ENCODE results near the gene MFAP3L. TPM values are rescaled to one million over a fixed set of nuclear protein-coding genes. Genes with fewer than 3 reads are reported as not detected.

The MFAP3L gene
- total RNA-seq, 1 donor from 2014 or later: 2.8 TPM

DNA sequence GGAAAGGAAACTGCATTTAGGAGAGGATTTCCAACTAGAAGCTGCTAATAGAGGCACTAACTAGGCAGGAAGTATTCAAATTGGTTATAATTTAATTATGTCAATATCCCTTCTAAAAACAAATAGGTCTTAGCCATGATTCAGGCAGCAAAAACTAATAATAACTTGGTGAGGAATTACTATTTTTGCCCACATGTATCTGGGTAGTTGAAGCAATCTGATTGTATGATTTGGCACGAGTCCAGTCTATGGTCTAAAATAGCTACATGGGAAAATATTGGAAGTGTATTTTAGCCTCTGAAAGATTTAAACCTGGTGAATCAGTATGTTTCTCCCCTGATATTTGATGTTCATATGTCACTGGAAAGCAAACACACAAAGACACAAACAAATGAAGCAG, 62.2 kb downstream of the MFAP3L start:
- Mint-ChIP-seq H3K4me1 (no peaks in the 10 kb centered on the region), H3K9me3 (peaks cover 3% of the 10 kb centered on the region), H3K36me3 (ENCODE audit: low read depth) (no peaks in the 10 kb centered on the region), H3K27me3 (ENCODE audit: low read depth) (peaks cover 10% of the 10 kb centered on the region), H3K4me3 (no peak overlapping the region), H3K27ac (ENCODE audit: unreplicated experiment) (no peak overlapping the region)
- TF ChIP-seq, protein P1, sequence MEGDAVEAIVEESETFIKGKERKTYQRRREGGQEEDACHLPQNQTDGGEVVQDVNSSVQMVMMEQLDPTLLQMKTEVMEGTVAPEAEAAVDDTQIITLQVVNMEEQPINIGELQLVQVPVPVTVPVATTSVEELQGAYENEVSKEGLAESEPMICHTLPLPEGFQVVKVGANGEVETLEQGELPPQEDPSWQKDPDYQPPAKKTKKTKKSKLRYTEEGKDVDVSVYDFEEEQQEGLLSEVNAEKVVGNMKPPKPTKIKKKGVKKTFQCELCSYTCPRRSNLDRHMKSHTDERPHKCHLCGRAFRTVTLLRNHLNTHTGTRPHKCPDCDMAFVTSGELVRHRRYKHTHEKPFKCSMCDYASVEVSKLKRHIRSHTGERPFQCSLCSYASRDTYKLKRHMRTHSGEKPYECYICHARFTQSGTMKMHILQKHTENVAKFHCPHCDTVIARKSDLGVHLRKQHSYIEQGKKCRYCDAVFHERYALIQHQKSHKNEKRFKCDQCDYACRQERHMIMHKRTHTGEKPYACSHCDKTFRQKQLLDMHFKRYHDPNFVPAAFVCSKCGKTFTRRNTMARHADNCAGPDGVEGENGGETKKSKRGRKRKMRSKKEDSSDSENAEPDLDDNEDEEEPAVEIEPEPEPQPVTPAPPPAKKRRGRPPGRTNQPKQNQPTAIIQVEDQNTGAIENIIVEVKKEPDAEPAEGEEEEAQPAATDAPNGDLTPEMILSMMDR (conservative IDR thresholded peaks at IDR 0.05): no peak
- no peak for DNase-seq (ENCODE audit: low read depth, low spot score)

DNA sequence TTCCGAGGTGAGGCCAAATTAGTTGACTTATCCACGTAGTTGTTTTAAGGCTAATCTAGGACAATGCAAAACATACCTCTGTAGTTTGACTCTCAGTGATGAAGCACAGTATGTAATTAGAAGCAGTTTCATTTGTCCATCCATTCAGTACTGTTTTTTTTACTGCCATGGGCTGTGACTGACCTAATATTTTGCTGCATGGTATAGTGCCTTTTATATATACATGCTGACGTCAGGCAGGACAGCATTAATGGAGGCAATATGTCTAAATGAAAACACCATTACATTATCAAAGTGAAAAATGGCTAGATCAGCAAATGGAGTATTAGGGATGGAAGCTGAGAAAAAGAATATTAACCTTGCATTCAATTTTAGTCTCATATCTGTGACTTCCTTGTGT, 66.9 kb downstream of the MFAP3L start:
- DNase-seq (ENCODE audit: low read depth, low spot score): no peak
- Mint-ChIP-seq H3K9me3 (peaks cover 3% of the 10 kb centered on the region), H3K4me1 (peaks cover 5% of the 10 kb centered on the region)

DNA sequence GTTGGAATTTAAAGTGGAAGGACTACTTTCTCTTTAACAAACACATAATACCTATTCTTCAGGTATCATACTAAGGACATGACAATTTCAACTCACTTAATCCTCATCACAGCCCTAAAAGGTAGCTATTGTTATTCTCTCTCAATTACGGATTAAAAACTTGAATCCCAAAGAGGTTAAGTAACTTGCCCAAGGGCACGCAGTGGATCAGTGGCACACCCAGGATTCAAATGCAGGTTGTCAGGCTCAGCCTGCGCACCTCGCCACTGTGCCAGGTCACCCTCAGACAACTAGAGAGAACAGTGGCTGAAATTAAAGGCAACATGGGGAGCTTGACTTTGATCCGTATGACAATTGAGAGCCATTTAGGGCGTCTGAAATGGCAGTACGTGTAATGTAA, 67.6 kb downstream of the MFAP3L start:
- no peak overlapping the region for H3K27ac Mint-ChIP-seq (ENCODE audit: unreplicated experiment)
- H3K36me3 Mint-ChIP-seq (ENCODE audit: low read depth): no peaks in the 10 kb centered on the region
- TF ChIP-seq, protein P1 (conservative IDR thresholded peaks at IDR 0.05): no peak
- H3K4me1 Mint-ChIP-seq: peaks cover 5% of the 10 kb centered on the region
- H3K9me3 Mint-ChIP-seq: peaks cover 3% of the 10 kb centered on the region
- no peak overlapping the region for H3K4me3 Mint-ChIP-seq
- H3K27me3 Mint-ChIP-seq (ENCODE audit: low read depth): no peaks in the 10 kb centered on the region
- no peak for DNase-seq (ENCODE audit: low read depth, low spot score)

More for the DNA sequence above, 66.9 kb downstream of the MFAP3L start:
- Mint-ChIP-seq H3K36me3 (ENCODE audit: low read depth) (no peaks in the 10 kb centered on the region), H3K4me3 (no peak overlapping the region), H3K27me3 (ENCODE audit: low read depth) (no peaks in the 10 kb centered on the region), H3K27ac (ENCODE audit: unreplicated experiment) (no peak overlapping the region)
- TF ChIP-seq, protein P1 (conservative IDR thresholded peaks at IDR 0.05): no peak

DNA sequence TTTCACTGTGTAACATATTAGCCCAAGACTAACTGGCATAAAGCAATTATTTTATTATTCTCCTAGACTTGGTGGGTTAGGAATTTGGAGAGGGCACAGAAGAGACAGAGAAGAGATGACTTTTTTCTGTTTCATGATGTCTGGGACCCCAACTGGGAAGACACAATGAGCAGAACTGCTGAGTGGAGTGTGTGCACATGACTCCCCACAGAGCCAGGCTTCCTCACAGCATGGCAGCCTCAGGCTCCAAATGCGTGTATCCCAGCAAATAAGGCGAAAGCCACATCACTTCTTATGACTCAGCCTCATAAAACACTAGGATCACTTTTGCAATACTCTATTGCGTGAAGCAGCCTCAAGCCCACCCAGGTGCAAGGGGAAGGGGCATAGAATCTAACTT, 68.4 kb downstream of the MFAP3L start:
- Mint-ChIP-seq H3K4me3 (no peak overlapping the region), H3K4me1 (peaks cover 5% of the 10 kb centered on the region), H3K9me3 (peaks cover 3% of the 10 kb centered on the region), H3K36me3 (ENCODE audit: low read depth) (no peaks in the 10 kb centered on the region), H3K27ac (ENCODE audit: unreplicated experiment) (no peak overlapping the region), H3K27me3 (ENCODE audit: low read depth) (no peaks in the 10 kb centered on the region)
- DNase-seq (ENCODE audit: low read depth, low spot score): no peak
- TF ChIP-seq, protein P1 (conservative IDR thresholded peaks at IDR 0.05): no peak

DNA sequence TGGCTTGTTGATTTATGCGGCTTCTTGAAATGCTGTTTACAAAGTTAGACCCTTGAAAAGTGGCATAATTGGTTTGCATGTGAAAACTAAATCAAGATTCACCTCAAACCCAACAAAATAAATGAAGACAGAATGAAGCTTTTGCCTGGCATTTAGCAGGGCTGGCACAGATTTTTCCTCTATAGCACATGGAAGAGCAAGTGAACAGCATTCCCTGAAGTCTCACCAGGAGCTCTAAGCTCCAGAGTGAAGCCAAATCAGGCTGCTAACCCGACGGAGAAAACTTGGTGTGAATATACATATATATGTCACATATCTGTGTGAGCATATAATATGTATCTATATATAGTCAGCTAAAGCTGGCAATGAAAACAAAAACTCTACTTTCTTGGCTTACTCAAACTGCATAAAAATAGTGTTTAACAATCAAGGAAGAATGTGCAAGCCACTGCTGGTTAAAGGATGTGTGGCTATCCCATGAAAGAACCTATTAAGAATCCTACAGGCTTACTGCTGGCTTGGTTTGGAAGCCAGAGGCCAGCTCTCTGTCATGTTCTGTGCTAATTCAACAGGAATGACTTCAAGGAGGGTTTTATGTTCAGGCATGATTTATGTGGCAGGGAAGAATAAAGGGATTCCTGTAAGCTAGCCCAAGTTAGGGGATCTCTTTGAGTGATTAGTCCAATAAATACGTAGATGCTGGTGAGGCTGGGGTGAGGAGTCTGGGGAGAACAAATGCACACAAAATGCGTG, 69.9 kb downstream of the MFAP3L start:
- H3K4me3 Mint-ChIP-seq: no peak overlapping the region
- no peaks in the 10 kb centered on the region for H3K36me3 Mint-ChIP-seq (ENCODE audit: low read depth)
- H3K4me1 Mint-ChIP-seq: peaks cover 5% of the 10 kb centered on the region
- H3K27me3 Mint-ChIP-seq (ENCODE audit: low read depth): no peaks in the 10 kb centered on the region
- no peaks in the 10 kb centered on the region for H3K9me3 Mint-ChIP-seq
- TF ChIP-seq, protein P1 (conservative IDR thresholded peaks at IDR 0.05): no peak
- DNase-seq (ENCODE audit: low read depth, low spot score): no peak
- peak overlapping the region; percentile 31 for H3K27ac Mint-ChIP-seq (ENCODE audit: unreplicated experiment)
